GM18517 (cell line): ENCODE results near the gene MYO1F.

Source experiments
- ATAC-seq: cut with Tn5 transposase; IDR thresholded peaks from one replicate; pipeline ENCODE4 v1.9.1; 2021; ENCODE audit warnings: mild to moderate bottlenecking, moderate library complexity; ENCODE audit not compliant: unreplicated experiment

MYO1F gene

GRCh38 chr19:8499048-8499833 lies 78.0 kb downstream of the MYO1F start:
- no peak for ATAC-seq

GRCh38 chr19:8498295-8498694 lies 78.9 kb downstream of the MYO1F start:
- ATAC-seq = no peak

- no peak for ATAC-seq
Measured at GRCh38 chr19:8494158-8494557, 83.1 kb downstream of the MYO1F start.

- no peak for ATAC-seq
Measured at GRCh38 chr19:8491574-8491973, 85.7 kb downstream of the MYO1F start.

GRCh38 chr19:8490873-8491272 lies 86.4 kb downstream of the MYO1F start:
- no peak for ATAC-seq

GRCh38 chr19:8490395-8490760 lies 86.9 kb downstream of the MYO1F start:
- no peak for ATAC-seq

- ATAC-seq = no peak
Measured at GRCh38 chr19:8489561-8490394, 87.5 kb downstream of the MYO1F start.

GRCh38 chr19:8488365-8488764 lies 88.9 kb downstream of the MYO1F start:
- no peak for ATAC-seq

- ATAC-seq = no peak
Measured at GRCh38 chr19:8487137-8487851, 89.9 kb downstream of the MYO1F start.

GRCh38 chr19:8486661-8487136 lies 90.5 kb downstream of the MYO1F start:
- ATAC-seq = no peak

- no peak for ATAC-seq
Measured at GRCh38 chr19:8485561-8486371, 91.5 kb downstream of the MYO1F start.

GRCh38 chr19:8484331-8484894 lies 92.8 kb downstream of the MYO1F start:
- ATAC-seq = no peak

GRCh38 chr19:8483165-8483564 lies 94.1 kb downstream of the MYO1F start:
- ATAC-seq = no peak

- ATAC-seq = no peak
Measured at GRCh38 chr19:8482696-8483095, 94.5 kb downstream of the MYO1F start.

GRCh38 chr19:8481616-8482015 lies 95.6 kb downstream of the MYO1F start:
- no peak for ATAC-seq

- ATAC-seq = no peak
Measured at GRCh38 chr19:8481201-8481600, 96.0 kb downstream of the MYO1F start.

GRCh38 chr19:8478598-8478997 lies 98.6 kb downstream of the MYO1F start:
- no peak for ATAC-seq

- ATAC-seq = no peak
Measured at GRCh38 chr19:8477889-8478288, 99.4 kb downstream of the MYO1F start.

GRCh38 chr19:8476524-8476923 lies 100.7 kb downstream of the MYO1F start:
- no peak for ATAC-seq

- ATAC-seq = no peak
Measured at GRCh38 chr19:8475005-8475404, 102.2 kb downstream of the MYO1F start.
